Neural cell (in vitro differentiated cells): Measurements from ENCODE around the gene CHST11. TPM values are rescaled to one million over a fixed set of nuclear protein-coding genes. Genes with fewer than 3 reads are reported as not detected.

ENCODE experiments used
- H2AFZ ChIP-seq: fragments of 200-600, 300-800 bp; sonication (generic), shearing (Covaris generic); 2 replicates; pipeline ENCODE4 v1.6.0; 2014; ENCODE audit warnings: low read depth, mild to moderate bottlenecking, antibody characterized with exemption, low read length, moderate library complexity
- H3F3A ChIP-seq: fragments of 200-600 bp; shearing (Covaris generic); 2 replicates; pipeline ENCODE4 v1.6.1; 2016; ENCODE audit warnings: mild to moderate bottlenecking, moderate library complexity, mixed read lengths, antibody characterized with exemption, low read length; ENCODE audit not compliant: insufficient read depth, poor library complexity, severe bottlenecking
- H3K27ac ChIP-seq: fragments of 200-600, 300-800 bp; sonication (generic), shearing (Covaris generic); 2 replicates; pipeline ENCODE4 v1.5.1; 2014; ENCODE audit warnings: mild to moderate bottlenecking, low read length, moderate library complexity
- H3K27me3 ChIP-seq: fragments of 300-800, 200-600 bp; sonication (generic), shearing (Covaris generic); 2 replicates; pipeline ENCODE4 v1.6.0; 2014; ENCODE audit warnings: mild to moderate bottlenecking, low read depth, low read length, moderate library complexity; ENCODE audit not compliant: insufficient read depth
- H3K36me3 ChIP-seq: fragments of 300-800, 200-600 bp; sonication (generic), shearing (Covaris generic); 2 replicates; pipeline ENCODE4 v1.5.1; 2014; ENCODE audit warnings: mild to moderate bottlenecking, antibody characterized with exemption, low read length, moderate library complexity; ENCODE audit not compliant: insufficient read depth
- H3K4me2 ChIP-seq: fragments of 300-800, 200-600 bp; sonication (generic), shearing (Covaris generic); 2 replicates; pipeline ENCODE4 v1.6.0; 2014; ENCODE audit warnings: mild to moderate bottlenecking, low read length
- H3K4me3 ChIP-seq: fragments of 300-800, 200-600 bp; sonication (generic), shearing (Covaris generic); 2 replicates; pipeline ENCODE4 v1.5.1; 2014; ENCODE audit warnings: mild to moderate bottlenecking, low read length, moderate library complexity
- H3K79me2 ChIP-seq: fragments of 200-600 bp; shearing (Covaris generic); replicated peaks from 2 replicates; pipeline ENCODE4 v1.6.0; 2014; ENCODE audit warnings: mild to moderate bottlenecking, low read length, moderate library complexity; ENCODE audit not compliant: insufficient read depth
- H3K9ac ChIP-seq: fragments of 300-800, 200-600 bp; sonication (generic), shearing (Covaris generic); 2 replicates; pipeline ENCODE4 v1.6.1; 2016; ENCODE audit warnings: mild to moderate bottlenecking, low read length, mixed read lengths
- H3K9me2 ChIP-seq: fragments of 200-600 bp; shearing (Covaris generic); 2 replicates; pipeline ENCODE4 v1.6.1; 2016; ENCODE audit warnings: mild to moderate bottlenecking, low read length, mixed read lengths; ENCODE audit not compliant: insufficient read depth
- H3K9me3 ChIP-seq: fragments of 200-600, 300-800 bp; sonication (generic), shearing (Covaris generic); 2 replicates; pipeline ENCODE4 v1.6.1; 2016; ENCODE audit warnings: mild to moderate bottlenecking, mixed run types, low read length, moderate library complexity, mixed read lengths
- H4K20me1 ChIP-seq: fragments of 200-600 bp; shearing (Covaris generic); 2 replicates; pipeline ENCODE4 v1.6.1; 2016; ENCODE audit warnings: mild to moderate bottlenecking, mixed run types; ENCODE audit not compliant: insufficient read depth
- EP300 ChIP-seq: fragments of 450-650 bp; conservative IDR thresholded peaks from 2 replicates; pipeline ENCODE4 v1.6.1; 2014; ENCODE audit warnings: antibody characterized with exemption, mild to moderate bottlenecking, moderate library complexity; ENCODE audit not compliant: poor library complexity, severe bottlenecking
- EZH2 ChIP-seq: fragments of 200-600, 300-800 bp; shearing (Covaris generic), sonication (generic); IDR thresholded peaks from 2 replicates; pipeline ENCODE4 v1.6.1; 2014; ENCODE audit warnings: antibody characterized with exemption, low read length, borderline replicate concordance, mild to moderate bottlenecking; ENCODE audit not compliant: insufficient read depth, poor library complexity, severe bottlenecking
- MXI1 ChIP-seq: fragments of 450-650 bp; conservative IDR thresholded peaks from 2 replicates; pipeline ENCODE4 v1.6.1; 2014; ENCODE audit warnings: antibody characterized with exemption, mild to moderate bottlenecking; ENCODE audit not compliant: poor library complexity, severe bottlenecking
- POLR2AphosphoS5 ChIP-seq: IDR thresholded peaks from 2 replicates; pipeline ENCODE4 v1.6.1; 2012
- RAD21 ChIP-seq: fragments of 450-650 bp; conservative IDR thresholded peaks from 2 replicates; pipeline ENCODE4 v1.6.1; 2014; ENCODE audit warnings: antibody characterized with exemption, mild to moderate bottlenecking, moderate library complexity
- SMC3 ChIP-seq: fragments of 450-650 bp; conservative IDR thresholded peaks from 2 replicates; pipeline ENCODE4 v1.6.1; 2014; ENCODE audit warnings: antibody characterized with exemption, mild to moderate bottlenecking, moderate library complexity; ENCODE audit not compliant: poor library complexity
- TAF1 ChIP-seq: IDR thresholded peaks from 2 replicates; pipeline ENCODE4 v1.6.1; 2012; ENCODE audit warnings: low read depth
- polyA plus RNA-seq: library from polyadenylated mRNA; depleted of rRNA; stranded (reverse); fragments of >200 nt; gene quantifications from 2 replicates; pipeline ENCODE4 v1.2.3, GENCODE V29; 2014
- TF ChIP-seq, protein P1 (sequence below): IDR thresholded peaks from 2 replicates; pipeline ENCODE4 v1.6.1; 2012; ENCODE audit warnings: borderline replicate concordance
- TF ChIP-seq, protein P2 (sequence below): fragments of 450-650 bp; IDR thresholded peaks from 2 replicates; pipeline ENCODE4 v1.5.1; 2014; ENCODE audit warnings: antibody characterized with exemption, mild to moderate bottlenecking, moderate library complexity; ENCODE audit not compliant: poor library complexity, severe bottlenecking

Gene CHST11
- polyA plus RNA-seq, 1 donor from 2014 or later = 15.0 TPM

DNA sequence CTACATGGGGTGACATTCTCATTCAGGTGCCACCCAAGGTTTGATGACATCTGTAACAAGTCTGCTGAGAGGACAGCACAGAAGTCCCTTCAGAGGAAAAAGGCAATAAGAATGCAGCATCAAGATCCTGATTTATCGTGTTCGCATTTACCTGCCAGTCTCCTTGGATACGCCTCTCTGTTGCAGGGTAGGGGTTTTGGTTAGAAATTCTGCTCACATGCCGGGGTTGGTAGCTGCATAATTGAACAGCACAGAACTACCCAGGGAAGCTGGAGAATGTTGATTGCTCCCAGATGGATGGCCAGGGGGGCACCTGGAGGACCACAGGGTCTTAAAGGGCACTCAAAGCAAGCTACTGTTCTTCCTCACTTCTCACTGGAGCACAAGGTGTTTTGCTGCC, 31.1 kb upstream of the CHST11 start:
- TF ChIP-seq, protein P1, sequence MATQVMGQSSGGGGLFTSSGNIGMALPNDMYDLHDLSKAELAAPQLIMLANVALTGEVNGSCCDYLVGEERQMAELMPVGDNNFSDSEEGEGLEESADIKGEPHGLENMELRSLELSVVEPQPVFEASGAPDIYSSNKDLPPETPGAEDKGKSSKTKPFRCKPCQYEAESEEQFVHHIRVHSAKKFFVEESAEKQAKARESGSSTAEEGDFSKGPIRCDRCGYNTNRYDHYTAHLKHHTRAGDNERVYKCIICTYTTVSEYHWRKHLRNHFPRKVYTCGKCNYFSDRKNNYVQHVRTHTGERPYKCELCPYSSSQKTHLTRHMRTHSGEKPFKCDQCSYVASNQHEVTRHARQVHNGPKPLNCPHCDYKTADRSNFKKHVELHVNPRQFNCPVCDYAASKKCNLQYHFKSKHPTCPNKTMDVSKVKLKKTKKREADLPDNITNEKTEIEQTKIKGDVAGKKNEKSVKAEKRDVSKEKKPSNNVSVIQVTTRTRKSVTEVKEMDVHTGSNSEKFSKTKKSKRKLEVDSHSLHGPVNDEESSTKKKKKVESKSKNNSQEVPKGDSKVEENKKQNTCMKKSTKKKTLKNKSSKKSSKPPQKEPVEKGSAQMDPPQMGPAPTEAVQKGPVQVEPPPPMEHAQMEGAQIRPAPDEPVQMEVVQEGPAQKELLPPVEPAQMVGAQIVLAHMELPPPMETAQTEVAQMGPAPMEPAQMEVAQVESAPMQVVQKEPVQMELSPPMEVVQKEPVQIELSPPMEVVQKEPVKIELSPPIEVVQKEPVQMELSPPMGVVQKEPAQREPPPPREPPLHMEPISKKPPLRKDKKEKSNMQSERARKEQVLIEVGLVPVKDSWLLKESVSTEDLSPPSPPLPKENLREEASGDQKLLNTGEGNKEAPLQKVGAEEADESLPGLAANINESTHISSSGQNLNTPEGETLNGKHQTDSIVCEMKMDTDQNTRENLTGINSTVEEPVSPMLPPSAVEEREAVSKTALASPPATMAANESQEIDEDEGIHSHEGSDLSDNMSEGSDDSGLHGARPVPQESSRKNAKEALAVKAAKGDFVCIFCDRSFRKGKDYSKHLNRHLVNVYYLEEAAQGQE = no peak
- TF ChIP-seq, protein P2, sequence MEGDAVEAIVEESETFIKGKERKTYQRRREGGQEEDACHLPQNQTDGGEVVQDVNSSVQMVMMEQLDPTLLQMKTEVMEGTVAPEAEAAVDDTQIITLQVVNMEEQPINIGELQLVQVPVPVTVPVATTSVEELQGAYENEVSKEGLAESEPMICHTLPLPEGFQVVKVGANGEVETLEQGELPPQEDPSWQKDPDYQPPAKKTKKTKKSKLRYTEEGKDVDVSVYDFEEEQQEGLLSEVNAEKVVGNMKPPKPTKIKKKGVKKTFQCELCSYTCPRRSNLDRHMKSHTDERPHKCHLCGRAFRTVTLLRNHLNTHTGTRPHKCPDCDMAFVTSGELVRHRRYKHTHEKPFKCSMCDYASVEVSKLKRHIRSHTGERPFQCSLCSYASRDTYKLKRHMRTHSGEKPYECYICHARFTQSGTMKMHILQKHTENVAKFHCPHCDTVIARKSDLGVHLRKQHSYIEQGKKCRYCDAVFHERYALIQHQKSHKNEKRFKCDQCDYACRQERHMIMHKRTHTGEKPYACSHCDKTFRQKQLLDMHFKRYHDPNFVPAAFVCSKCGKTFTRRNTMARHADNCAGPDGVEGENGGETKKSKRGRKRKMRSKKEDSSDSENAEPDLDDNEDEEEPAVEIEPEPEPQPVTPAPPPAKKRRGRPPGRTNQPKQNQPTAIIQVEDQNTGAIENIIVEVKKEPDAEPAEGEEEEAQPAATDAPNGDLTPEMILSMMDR = no peak
- TF ChIP-seq TAF1 = no peak
- no peak for TF ChIP-seq POLR2AphosphoS5
- TF ChIP-seq EP300 = no peak
- TF ChIP-seq EZH2 = no peak
- H2AFZ ChIP-seq = no peak overlapping the region
- H3K9me2 ChIP-seq = no peaks in the 10 kb centered on the region
- H3K9ac ChIP-seq = no peak overlapping the region
- no peaks in the 10 kb centered on the region for H4K20me1 ChIP-seq
- no peaks in the 10 kb centered on the region for H3K79me2 ChIP-seq
- no peak overlapping the region for H3K27ac ChIP-seq
- H3K4me2 ChIP-seq = no peak overlapping the region
- H3K27me3 ChIP-seq = no peaks in the 10 kb centered on the region
- H3K9me3 ChIP-seq = no peaks in the 10 kb centered on the region
- H3K36me3 ChIP-seq = no peaks in the 10 kb centered on the region
- no peaks in the 10 kb centered on the region for H3F3A ChIP-seq
- H3K4me3 ChIP-seq = no peak overlapping the region

DNA sequence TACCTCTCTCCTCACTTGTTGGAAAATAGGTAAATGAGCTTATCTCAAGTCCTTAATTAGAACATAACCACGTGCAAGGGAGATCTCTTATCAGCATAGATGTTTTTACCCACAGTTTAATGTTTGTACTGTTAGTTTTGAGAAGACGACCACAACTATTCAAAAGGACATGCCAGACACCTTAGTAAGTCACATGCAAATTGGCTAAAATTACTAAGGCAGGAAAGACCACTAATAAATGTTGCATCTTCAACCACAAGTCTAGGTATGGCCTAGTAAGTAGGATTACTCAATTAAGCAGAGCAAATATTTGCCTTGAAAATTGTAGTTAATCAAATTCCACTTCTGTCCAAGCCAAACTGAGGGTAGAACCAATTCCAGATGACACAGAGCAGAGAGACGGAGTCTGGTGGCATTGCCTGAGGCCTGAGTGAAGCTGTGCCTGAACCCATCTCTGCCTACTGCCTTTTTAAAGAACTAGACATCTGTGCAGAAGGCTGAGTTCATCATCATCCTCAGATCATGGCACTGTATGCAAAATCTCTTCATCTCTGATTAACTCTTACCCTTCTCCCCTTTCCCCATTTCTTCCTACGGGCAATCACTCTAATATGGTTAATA, 29.7 kb upstream of the CHST11 start:
- Histone ChIP-seq H3F3A (no peaks in the 10 kb centered on the region), H3K79me2 (no peaks in the 10 kb centered on the region), H3K27ac (no peak overlapping the region), H3K9me2 (no peaks in the 10 kb centered on the region), H2AFZ (no peak overlapping the region), H3K4me3 (no peak overlapping the region), H4K20me1 (no peaks in the 10 kb centered on the region), H3K36me3 (no peaks in the 10 kb centered on the region), H3K9me3 (no peaks in the 10 kb centered on the region), H3K9ac (no peak overlapping the region), H3K27me3 (no peaks in the 10 kb centered on the region), H3K4me2 (no peak overlapping the region)
- TF ChIP-seq POLR2AphosphoS5 (no peak), TAF1 (no peak)

DNA sequence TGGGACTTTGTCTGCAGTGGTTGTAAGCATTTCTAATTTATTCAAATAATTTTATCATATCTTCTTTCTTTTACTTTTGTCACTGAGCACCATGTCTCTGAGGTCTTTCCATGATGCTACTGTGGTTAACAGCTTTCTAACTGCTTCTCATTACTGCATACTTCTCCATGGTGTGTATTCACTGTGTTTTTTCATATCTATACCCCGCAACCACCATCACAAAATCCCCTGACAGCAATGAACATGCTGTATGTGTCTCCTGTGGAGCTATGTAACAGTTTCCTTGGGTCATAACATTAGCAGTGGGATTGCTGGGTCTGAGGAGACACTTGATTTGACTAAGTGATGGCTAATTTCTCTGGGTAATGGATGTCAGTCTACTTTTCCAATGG, 29.2 kb upstream of the CHST11 start:
- no peak overlapping the region for H3K27ac ChIP-seq
- H3K9me2 ChIP-seq = no peaks in the 10 kb centered on the region
- H3K9me3 ChIP-seq = no peaks in the 10 kb centered on the region
- H4K20me1 ChIP-seq = no peaks in the 10 kb centered on the region
- H3K9ac ChIP-seq = no peak overlapping the region
- no peaks in the 10 kb centered on the region for H3K36me3 ChIP-seq
- TF ChIP-seq TAF1 = no peak
- TF ChIP-seq, protein P1 = no peak
- no peak for TF ChIP-seq SMC3
- TF ChIP-seq RAD21 = no peak
- no peak for TF ChIP-seq EP300
- no peak for TF ChIP-seq MXI1
- TF ChIP-seq, protein P2 = no peak
- no peak for TF ChIP-seq EZH2
- TF ChIP-seq POLR2AphosphoS5 = no peak
- no peaks in the 10 kb centered on the region for H3F3A ChIP-seq
- no peak overlapping the region for H3K4me3 ChIP-seq
- no peak overlapping the region for H3K4me2 ChIP-seq
- no peaks in the 10 kb centered on the region for H3K27me3 ChIP-seq
- no peaks in the 10 kb centered on the region for H3K79me2 ChIP-seq
- no peak overlapping the region for H2AFZ ChIP-seq
